ENCODE results near the gene DPYD. TPM values are rescaled to one million over a fixed set of nuclear protein-coding genes. Genes with fewer than 3 reads are reported as not detected.

Gene DPYD
- total and polyA plus RNA-seq, 9 of the 15 experiments (the other 6 are each of a cell fraction or from before 2014, with no cell fraction given) = 0.03 to 0.25 (median 0.08) TPM; not detected in 2

DNA sequence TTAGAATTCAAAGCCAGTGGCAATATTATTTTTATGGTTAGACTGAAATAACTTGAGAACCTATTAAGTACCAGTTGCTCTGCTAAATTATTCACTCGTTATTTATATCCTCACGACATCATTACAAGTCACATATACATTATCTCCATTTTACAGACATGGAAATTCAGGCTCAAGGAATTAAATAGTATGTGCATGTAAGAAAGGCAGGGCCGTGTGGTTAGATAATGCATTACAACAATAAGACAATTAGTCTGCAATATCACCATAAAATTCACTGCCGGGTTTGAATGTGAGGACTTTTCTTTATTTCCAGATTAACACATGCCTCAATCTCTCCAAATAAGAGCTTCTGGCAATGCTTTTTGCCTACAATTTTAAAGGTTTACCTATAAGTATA, 675.8 kb downstream of the DPYD start:
- no peak for FAIRE-seq
- TF ChIP-seq MCM7 (IDR thresholded peaks at IDR 0.05) (no peak), ZSCAN29 (IDR thresholded peaks at IDR 0.05) (no peak), POU5F1 (IDR thresholded peaks at IDR 0.05; ENCODE audit: borderline replicate concordance, low read depth, low read length, partially characterized antibody) (no peak), NCOA2 (IDR thresholded peaks at IDR 0.05; ENCODE audit: partially characterized antibody in 2 of 2) (no peak), ZNF124 (CRISPR knock-in tag; IDR thresholded peaks at IDR 0.05) (no peak), ZNF780A (CRISPR knock-in tag; IDR thresholded peaks at IDR 0.05) (no peak), PML (IDR thresholded peaks at IDR 0.05; ENCODE audit: low read length) (no peak), YY1 (IDR thresholded peaks at IDR 0.05; ENCODE audit: borderline replicate concordance in 1 of 3, control insufficient read depth in 1 of 3, extremely low read depth in 1 of 3, insufficient read depth in 3 of 3, insufficient read length in 1 of 3, insufficient replicate concordance in 2 of 3, low read depth in 1 of 3, low read length in 2 of 3) (no peak), BMI1 (IDR thresholded peaks at IDR 0.05; ENCODE audit: low read length) (no peak), ZNF57 (CRISPR knock-in tag; IDR thresholded peaks at IDR 0.05) (no peak), KAT7 (CRISPR knock-in tag; IDR thresholded peaks at IDR 0.05; ENCODE audit: borderline replicate concordance) (no peak), FOS (IDR thresholded peaks at IDR 0.05; ENCODE audit: extremely low read depth, insufficient read length) (no peak), EP300 (IDR thresholded peaks at IDR 0.05; ENCODE audit: low read length) (no peak), POLR3A (IDR thresholded peaks at IDR 0.05; ENCODE audit: borderline replicate concordance, extremely low read depth, insufficient read depth, insufficient read length) (no peak), CBFA2T2 (conservative IDR thresholded peaks at IDR 0.05) (no peak), NR2F6 (CRISPR knock-in tag; IDR thresholded peaks at IDR 0.05) (no peak), ZNF431 (CRISPR knock-in tag; IDR thresholded peaks at IDR 0.05) (no peak)
- TF ChIP-seq, protein P1, sequence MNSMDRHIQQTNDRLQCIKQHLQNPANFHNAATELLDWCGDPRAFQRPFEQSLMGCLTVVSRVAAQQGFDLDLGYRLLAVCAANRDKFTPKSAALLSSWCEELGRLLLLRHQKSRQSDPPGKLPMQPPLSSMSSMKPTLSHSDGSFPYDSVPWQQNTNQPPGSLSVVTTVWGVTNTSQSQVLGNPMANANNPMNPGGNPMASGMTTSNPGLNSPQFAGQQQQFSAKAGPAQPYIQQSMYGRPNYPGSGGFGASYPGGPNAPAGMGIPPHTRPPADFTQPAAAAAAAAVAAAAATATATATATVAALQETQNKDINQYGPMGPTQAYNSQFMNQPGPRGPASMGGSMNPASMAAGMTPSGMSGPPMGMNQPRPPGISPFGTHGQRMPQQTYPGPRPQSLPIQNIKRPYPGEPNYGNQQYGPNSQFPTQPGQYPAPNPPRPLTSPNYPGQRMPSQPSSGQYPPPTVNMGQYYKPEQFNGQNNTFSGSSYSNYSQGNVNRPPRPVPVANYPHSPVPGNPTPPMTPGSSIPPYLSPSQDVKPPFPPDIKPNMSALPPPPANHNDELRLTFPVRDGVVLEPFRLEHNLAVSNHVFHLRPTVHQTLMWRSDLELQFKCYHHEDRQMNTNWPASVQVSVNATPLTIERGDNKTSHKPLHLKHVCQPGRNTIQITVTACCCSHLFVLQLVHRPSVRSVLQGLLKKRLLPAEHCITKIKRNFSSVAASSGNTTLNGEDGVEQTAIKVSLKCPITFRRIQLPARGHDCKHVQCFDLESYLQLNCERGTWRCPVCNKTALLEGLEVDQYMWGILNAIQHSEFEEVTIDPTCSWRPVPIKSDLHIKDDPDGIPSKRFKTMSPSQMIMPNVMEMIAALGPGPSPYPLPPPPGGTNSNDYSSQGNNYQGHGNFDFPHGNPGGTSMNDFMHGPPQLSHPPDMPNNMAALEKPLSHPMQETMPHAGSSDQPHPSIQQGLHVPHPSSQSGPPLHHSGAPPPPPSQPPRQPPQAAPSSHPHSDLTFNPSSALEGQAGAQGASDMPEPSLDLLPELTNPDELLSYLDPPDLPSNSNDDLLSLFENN (IDR thresholded peaks at IDR 0.05; ENCODE audit: low read depth in 2 of 2, low read length in 2 of 2) = no peak
- no peak overlapping the region for H3K4me2 ChIP-seq (ENCODE audit: insufficient read depth, low read length)
- WGBS (ENCODE audit: insufficient coverage, low coverage, missing lambda C conversion rate) = 0% methylated on average over 4 of the region's 4 CpGs
- CTCF ChIA-PET (ENCODE audit: low intra/inter-chr PET ratio) = no interaction called here
- no peak overlapping the region for H3K27ac ChIP-seq (ENCODE audit: extremely low read depth, low read depth, low read length)
- in situ Hi-C loops (cut with MboI) = no loop called here
- no peaks in the 10 kb centered on the region for H3K27me3 ChIP-seq (ENCODE audit: control insufficient read depth in 2 of 2, insufficient read depth in 2 of 2, low read length in 2 of 2)
- H2AFZ ChIP-seq (ENCODE audit: low read depth, low read length) = no peak overlapping the region
- no peaks in the 10 kb centered on the region for H3K9me3 ChIP-seq (replicated peaks; ENCODE audit: control insufficient read depth, insufficient read depth, low read depth, low read length)
- BruUV-seq (replicated peaks) = no TSS peak
- POLR2A ChIA-PET = no interaction called here
- intact Hi-C loops (cut with micrococcal nuclease) = no loop called here
- no peaks in the 10 kb centered on the region for H3K4me1 ChIP-seq (replicated peaks in 1 of 2; ENCODE audit: control insufficient read depth in 2 of 2, insufficient read depth in 2 of 2, low read length in 2 of 2)
- no peak overlapping the region for H3K9ac ChIP-seq (ENCODE audit: insufficient read depth in 1 of 2, low read depth in 2 of 2, low read length in 2 of 2)
- H3K9me1 ChIP-seq (ENCODE audit: control insufficient read depth, insufficient read depth, low read length) = no peaks in the 10 kb centered on the region
- no peak for DNase-seq (ENCODE audit: extremely low read depth in 1 of 4, low spot score in 3 of 4)
- ATAC-seq = no peak
- H3K4me3 ChIP-seq = no peak overlapping the region
- no peaks in the 10 kb centered on the region for H3K79me2 ChIP-seq (ENCODE audit: control insufficient read depth, insufficient read depth, low read length)
- no peaks in the 10 kb centered on the region for H4K20me1 ChIP-seq (replicated peaks; ENCODE audit: control insufficient read depth, insufficient read depth, low read length)
- H3K36me3 ChIP-seq (ENCODE audit: control insufficient read depth, insufficient read depth, low read length) = no peaks in the 10 kb centered on the region
